ENCODE data around the gene GCLM. TPM values are rescaled to one million over a fixed set of nuclear protein-coding genes. Genes with fewer than 3 reads are reported as not detected.

GCLM gene
- total and polyA plus RNA-seq, 9 donors: 4.5 to 9.9 (median 7.6) TPM

DNA sequence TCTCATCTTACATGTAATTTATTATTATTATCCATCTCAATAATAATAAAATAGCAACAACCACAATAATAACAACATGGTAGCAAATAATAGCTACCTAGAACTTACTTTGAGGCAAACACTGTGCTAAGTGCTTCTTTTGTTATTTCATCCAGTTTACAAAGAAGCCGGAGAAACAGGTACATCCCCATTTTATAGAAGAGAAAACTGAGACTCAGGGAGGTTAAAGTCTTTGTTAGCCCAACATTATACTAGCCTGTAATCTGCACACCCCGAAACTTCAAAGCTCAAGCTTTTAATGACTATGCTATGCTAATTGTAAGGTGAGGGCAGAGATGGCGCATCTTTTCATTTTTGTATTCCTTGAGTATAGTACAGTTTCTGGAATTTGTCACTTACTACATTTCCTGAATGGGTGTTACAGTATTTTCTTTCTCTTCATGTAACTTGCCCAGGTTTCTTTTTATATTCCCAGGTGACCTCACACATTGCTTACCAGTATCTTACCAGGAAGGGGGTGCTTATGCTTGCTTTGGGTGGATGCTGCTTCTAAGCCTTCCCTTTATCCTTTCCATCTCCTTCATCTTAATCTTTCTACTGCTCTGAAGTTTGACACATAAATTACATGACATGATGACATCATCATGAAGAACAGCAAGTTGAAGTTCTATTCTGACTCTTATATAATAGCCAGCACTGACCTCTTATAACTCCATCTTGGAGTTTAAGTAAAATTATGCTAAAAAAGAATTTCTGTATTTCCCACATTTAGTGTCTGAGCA, 8.3 kb downstream of the GCLM start:
- Histone ChIP-seq H3K27ac (ENCODE audit: low read length) (no peak overlapping the region), H3K27me3 (ENCODE audit: control insufficient read depth, insufficient read depth, low read length) (no peaks in the 10 kb centered on the region), H3K4me3 (ENCODE audit: low read length) (no peak overlapping the region), H3K36me3 (ENCODE audit: control insufficient read depth, insufficient read depth, low read length) (peaks cover 3% of the 10 kb centered on the region), H3K4me1 (ENCODE audit: control insufficient read depth, insufficient read depth, low read length) (no peaks in the 10 kb centered on the region), H3K9me3 (replicated peaks; ENCODE audit: control insufficient read depth, low read depth, low read length) (no peaks in the 10 kb centered on the region)
- no CpG with 5 or more reads among the region's 3 CpGs for WGBS (ENCODE audit: insufficient coverage)
- no peak for DNase-seq

DNA sequence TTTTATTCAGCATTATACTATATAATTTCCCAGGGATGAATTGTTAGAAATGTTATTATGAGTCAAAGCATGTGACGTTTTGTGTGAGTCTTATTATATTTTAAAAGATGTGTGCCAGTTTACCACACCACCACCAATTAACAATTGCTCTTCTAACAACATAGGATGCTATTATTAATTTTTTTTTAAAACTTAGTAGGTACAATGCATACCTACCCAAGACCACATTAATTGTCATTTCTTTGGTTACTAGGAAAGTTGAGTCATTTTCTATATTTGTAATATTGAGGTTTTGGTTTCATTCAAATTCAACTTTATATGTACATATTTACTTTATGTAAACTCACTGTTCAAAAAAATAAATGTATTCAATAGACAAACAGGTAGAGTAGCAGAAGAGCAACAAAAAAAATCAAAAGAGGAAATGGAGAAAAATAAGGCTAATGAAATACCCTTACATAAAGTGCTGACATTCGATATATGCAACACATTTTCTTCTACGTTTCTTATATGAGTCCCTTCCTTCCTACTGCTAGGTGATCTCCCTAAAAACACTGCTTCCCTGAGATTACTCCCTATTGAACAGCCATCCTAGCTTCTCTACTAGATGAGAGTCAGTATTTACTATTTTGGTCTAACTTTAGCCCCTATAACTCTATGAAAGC, 9.6 kb downstream of the GCLM start:
- no CpG with 5 or more reads among the region's 3 CpGs for WGBS (ENCODE audit: insufficient coverage)
- Histone ChIP-seq H3K4me1 (ENCODE audit: control insufficient read depth, insufficient read depth, low read length) (no peaks in the 10 kb centered on the region), H3K36me3 (ENCODE audit: control insufficient read depth, insufficient read depth, low read length) (peaks cover 3% of the 10 kb centered on the region), H3K27ac (ENCODE audit: low read length) (no peak overlapping the region), H3K9me3 (replicated peaks; ENCODE audit: control insufficient read depth, low read depth, low read length) (no peaks in the 10 kb centered on the region), H3K27me3 (ENCODE audit: control insufficient read depth, insufficient read depth, low read length) (no peaks in the 10 kb centered on the region), H3K4me3 (ENCODE audit: low read length) (no peak overlapping the region)
- no peak for DNase-seq

DNA sequence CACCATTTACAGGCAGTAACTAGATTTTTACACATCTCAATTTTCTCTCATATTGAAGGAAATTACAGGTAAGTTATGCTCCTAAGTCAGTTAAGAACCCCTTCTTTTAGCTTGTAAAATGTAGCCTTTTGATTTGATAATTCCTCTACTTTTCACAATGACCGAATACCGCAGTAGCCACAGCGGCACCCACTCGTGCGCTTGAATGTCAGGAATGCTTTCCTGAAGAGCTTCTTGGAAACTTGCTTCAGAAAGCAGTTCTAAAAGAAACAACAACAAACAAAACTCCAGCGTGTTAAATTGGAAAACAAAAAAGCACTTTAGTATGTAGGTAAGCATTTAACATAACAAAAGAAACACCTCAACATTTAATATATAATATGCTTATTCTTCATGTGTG, 20.3 kb downstream of the GCLM start:
- peaks cover 2% of the 10 kb centered on the region for H3K36me3 ChIP-seq (ENCODE audit: control insufficient read depth, insufficient read depth, low read length)
- WGBS (ENCODE audit: insufficient coverage): 71% methylated on average over 5 of the region's 6 CpGs
- no peak overlapping the region for H3K27ac ChIP-seq (ENCODE audit: low read length)

DNA sequence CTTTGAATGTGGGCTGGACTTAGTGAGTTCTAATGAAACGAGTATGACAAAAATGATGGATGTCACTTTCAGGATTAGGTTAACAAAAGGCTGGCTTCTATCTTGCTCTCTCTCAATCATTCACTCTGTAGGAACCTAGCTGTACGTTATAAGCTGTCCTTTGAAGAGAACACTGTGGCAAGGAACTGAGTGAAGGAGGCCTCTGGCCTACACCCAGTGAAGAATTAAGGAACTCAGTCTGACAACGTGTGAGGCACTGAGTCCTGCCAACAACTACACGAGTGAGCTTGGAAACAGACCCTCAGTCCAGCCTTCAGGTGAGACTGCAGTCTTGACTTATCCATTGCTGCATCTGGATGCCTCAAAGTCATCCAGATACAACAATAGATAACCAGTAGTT, 27.0 kb downstream of the GCLM start:
- WGBS (ENCODE audit: insufficient coverage): 70% methylated on average over 4 of the region's 4 CpGs
- Histone ChIP-seq H3K27me3 (ENCODE audit: control insufficient read depth, insufficient read depth, low read length) (no peaks in the 10 kb centered on the region), H3K27ac (ENCODE audit: low read length) (no peak overlapping the region), H3K36me3 (ENCODE audit: control insufficient read depth, insufficient read depth, low read length) (peaks cover 4% of the 10 kb centered on the region), H3K4me1 (ENCODE audit: control insufficient read depth, insufficient read depth, low read length) (no peaks in the 10 kb centered on the region), H3K9me3 (replicated peaks; ENCODE audit: control insufficient read depth, low read depth, low read length) (no peaks in the 10 kb centered on the region), H3K4me3 (ENCODE audit: low read length) (no peak overlapping the region)
- no peak for DNase-seq

More for the DNA sequence above, 20.3 kb downstream of the GCLM start:
- DNase-seq: no peak
- no peaks in the 10 kb centered on the region for H3K27me3 ChIP-seq (ENCODE audit: control insufficient read depth, insufficient read depth, low read length)
- H3K4me3 ChIP-seq (ENCODE audit: low read length): no peak overlapping the region
- H3K9me3 ChIP-seq (replicated peaks; ENCODE audit: control insufficient read depth, low read depth, low read length): no peaks in the 10 kb centered on the region
- H3K4me1 ChIP-seq (ENCODE audit: control insufficient read depth, insufficient read depth, low read length): no peaks in the 10 kb centered on the region

DNA sequence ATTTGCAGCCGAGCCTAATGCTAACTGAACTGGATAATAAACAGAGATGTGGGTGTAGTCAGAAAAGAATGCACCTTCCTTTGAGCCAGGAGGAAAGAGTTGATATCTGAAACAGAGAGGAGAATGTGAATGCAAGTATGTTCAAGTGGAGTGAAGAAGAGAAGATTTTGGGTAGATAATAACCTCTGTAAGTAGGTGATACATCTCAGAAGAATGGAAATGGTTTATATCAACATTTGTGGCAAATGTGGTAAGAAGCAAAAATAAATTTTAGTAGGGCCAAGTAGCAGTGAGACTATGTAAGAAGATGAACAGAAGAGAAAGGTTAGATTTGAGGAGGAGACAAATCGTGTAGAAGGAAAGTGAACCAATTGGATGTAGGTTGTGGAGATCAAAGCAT, 28.5 kb downstream of the GCLM start:
- H3K9me3 ChIP-seq (replicated peaks; ENCODE audit: control insufficient read depth, low read depth, low read length): no peaks in the 10 kb centered on the region
- peaks cover 18% of the 10 kb centered on the region for H3K36me3 ChIP-seq (ENCODE audit: control insufficient read depth, insufficient read depth, low read length)
- no peaks in the 10 kb centered on the region for H3K4me1 ChIP-seq (ENCODE audit: control insufficient read depth, insufficient read depth, low read length)
- no peak overlapping the region for H3K4me3 ChIP-seq (ENCODE audit: low read length)
- H3K27me3 ChIP-seq (ENCODE audit: control insufficient read depth, insufficient read depth, low read length): no peaks in the 10 kb centered on the region
- no peak for DNase-seq
- 80% methylated on average over 1 of the region's 2 CpGs for whole genome bisulfite sequencing (ENCODE audit: insufficient coverage)
- no peak overlapping the region for H3K27ac ChIP-seq (ENCODE audit: low read length)

DNA sequence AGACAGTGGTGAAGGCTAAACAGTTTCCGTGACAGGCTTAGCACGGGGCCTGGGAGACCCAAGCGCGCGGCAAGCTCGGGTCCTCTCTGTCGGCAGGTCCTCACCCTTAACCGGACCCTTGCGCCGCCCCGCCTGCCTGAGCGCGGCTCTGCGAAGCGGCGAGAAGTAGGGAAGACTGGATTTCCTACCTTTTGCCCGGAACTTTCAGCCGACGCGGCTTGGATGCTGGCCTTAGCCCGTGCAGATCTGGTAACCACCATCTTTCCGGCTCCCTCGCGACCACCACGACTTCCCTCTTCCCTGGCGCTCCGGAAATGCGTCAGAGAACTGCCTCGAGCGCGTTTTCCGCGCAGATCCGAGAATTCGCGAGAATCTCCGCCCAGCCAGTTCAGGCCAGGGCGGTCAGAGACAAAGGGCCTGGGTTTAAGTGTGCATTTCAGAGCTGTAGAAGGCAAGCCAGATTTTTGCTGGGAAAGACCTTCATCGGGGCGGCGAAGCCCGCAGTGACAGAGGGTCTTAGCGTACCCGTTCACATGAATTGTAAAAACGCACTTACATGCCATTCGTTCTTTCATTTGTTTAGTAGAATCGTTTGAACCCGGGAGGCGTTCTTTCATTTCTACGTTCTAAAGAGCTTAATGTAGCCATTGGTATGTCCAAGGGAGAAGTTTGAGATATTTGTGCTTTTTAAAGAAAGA, 30.2 kb downstream of the GCLM start, which contains the start of gene DNTTIP2:
Gene DNTTIP2, minus strand, starts transcription at position 318 of the 698 bp plus-strand sequence. Its CDS starts 58 bp downstream, at position 260.
- peak; percentile 99 for DNase-seq
- Histone ChIP-seq H3K27ac (ENCODE audit: low read length) (peak within 1 kb of the TSS; percentile 94), H3K4me3 (ENCODE audit: low read length) (peak within 1 kb of the TSS; percentile 89), H3K9me3 (replicated peaks; ENCODE audit: control insufficient read depth, low read depth, low read length) (no peaks in the 10 kb centered on the region), H3K36me3 (ENCODE audit: control insufficient read depth, insufficient read depth, low read length) (peaks cover 28% of the 10 kb centered on the region), H3K27me3 (ENCODE audit: control insufficient read depth, insufficient read depth, low read length) (no peaks in the 10 kb centered on the region), H3K4me1 (ENCODE audit: control insufficient read depth, insufficient read depth, low read length) (no peaks in the 10 kb centered on the region)
- WGBS (ENCODE audit: insufficient coverage): 0% methylated on average over 38 of the region's 50 CpGs

DNA sequence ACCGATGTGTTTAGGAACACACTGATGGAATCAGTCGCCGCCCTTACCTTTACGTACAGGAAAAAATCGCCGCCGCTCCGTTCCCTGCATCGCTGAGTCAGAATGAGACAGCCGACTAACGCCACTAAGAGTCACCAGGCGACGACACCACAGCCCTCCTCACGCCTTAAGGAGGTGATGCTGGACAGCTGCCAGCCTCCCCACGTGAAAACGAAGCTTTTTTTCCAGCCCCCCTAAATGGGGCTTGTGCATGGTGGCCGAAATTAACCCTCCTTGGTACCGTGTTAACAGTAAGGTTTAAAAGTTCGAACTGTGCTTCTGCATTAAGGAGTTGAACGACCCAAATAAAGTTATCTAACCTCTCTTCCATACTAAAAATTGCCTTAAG, 30.7 kb downstream of the GCLM start:
- H3K4me1 ChIP-seq (ENCODE audit: control insufficient read depth, insufficient read depth, low read length): no peaks in the 10 kb centered on the region
- 2% methylated on average over 12 of the region's 20 CpGs for WGBS (ENCODE audit: insufficient coverage)
- peak; percentile 25 for DNase-seq
- H3K27ac ChIP-seq (ENCODE audit: low read length): peak overlapping the region; percentile 94
- peaks cover 30% of the 10 kb centered on the region for H3K36me3 ChIP-seq (ENCODE audit: control insufficient read depth, insufficient read depth, low read length)
- no peaks in the 10 kb centered on the region for H3K9me3 ChIP-seq (replicated peaks; ENCODE audit: control insufficient read depth, low read depth, low read length)
- no peaks in the 10 kb centered on the region for H3K27me3 ChIP-seq (ENCODE audit: control insufficient read depth, insufficient read depth, low read length)
- peak overlapping the region; percentile 89 for H3K4me3 ChIP-seq (ENCODE audit: low read length)

DNA sequence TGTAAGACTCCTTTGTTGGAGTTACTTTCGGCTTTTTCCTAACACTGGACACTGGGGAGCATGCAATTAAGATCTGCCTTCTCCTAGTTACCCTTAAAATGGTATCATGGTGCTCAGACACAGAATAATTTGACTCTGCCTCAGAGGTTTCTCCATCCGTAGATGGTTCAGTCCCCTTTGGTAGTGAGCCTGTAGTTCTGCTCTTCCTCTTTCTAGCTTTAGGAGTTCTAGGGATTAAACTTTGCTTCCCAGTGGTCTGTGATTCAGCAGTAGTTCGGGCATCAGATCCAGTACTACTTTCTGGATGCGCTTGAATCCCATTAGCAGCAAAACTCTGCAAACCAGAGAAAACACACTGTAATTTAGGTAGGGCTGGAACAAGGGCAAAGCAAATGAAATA, 31.7 kb downstream of the GCLM start:
- H3K4me1 ChIP-seq (ENCODE audit: control insufficient read depth, insufficient read depth, low read length): no peaks in the 10 kb centered on the region
- 83% methylated on average over 2 of the region's 4 CpGs for WGBS (ENCODE audit: insufficient coverage)
- no peaks in the 10 kb centered on the region for H3K27me3 ChIP-seq (ENCODE audit: control insufficient read depth, insufficient read depth, low read length)
- H3K36me3 ChIP-seq (ENCODE audit: control insufficient read depth, insufficient read depth, low read length): peaks cover 32% of the 10 kb centered on the region
- H3K9me3 ChIP-seq (replicated peaks; ENCODE audit: control insufficient read depth, low read depth, low read length): no peaks in the 10 kb centered on the region
- DNase-seq: no peak
- H3K4me3 ChIP-seq (ENCODE audit: low read length): no peak overlapping the region
- no peak overlapping the region for H3K27ac ChIP-seq (ENCODE audit: low read length)

DNA sequence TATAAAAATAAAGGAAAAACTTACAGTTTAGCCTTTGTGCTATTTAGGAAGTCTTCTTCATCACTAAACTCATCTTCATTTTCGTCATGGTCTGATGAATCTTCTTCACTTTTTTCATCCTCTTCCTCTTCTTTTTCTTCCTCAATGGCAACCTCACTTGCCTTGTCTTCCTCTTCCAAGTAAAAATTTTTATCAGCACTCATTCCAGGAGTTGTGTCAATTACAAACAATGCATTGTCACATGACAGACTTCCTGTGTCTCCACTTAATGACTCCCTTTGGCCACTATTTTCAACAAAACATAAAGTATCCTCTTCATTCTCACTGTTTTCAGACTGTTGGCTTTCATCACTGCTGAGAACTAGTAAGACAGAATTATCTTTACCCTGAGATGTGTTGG, 33.0 kb downstream of the GCLM start:
- Histone ChIP-seq H3K27ac (ENCODE audit: low read length) (no peak overlapping the region), H3K36me3 (ENCODE audit: control insufficient read depth, insufficient read depth, low read length) (peaks cover 35% of the 10 kb centered on the region), H3K4me1 (ENCODE audit: control insufficient read depth, insufficient read depth, low read length) (no peaks in the 10 kb centered on the region), H3K4me3 (ENCODE audit: low read length) (no peak overlapping the region), H3K9me3 (replicated peaks; ENCODE audit: control insufficient read depth, low read depth, low read length) (no peaks in the 10 kb centered on the region), H3K27me3 (ENCODE audit: control insufficient read depth, insufficient read depth, low read length) (no peaks in the 10 kb centered on the region)
- WGBS (ENCODE audit: insufficient coverage): 88% methylated on average over 1 of the region's 1 CpG
- no peak for DNase-seq

DNA sequence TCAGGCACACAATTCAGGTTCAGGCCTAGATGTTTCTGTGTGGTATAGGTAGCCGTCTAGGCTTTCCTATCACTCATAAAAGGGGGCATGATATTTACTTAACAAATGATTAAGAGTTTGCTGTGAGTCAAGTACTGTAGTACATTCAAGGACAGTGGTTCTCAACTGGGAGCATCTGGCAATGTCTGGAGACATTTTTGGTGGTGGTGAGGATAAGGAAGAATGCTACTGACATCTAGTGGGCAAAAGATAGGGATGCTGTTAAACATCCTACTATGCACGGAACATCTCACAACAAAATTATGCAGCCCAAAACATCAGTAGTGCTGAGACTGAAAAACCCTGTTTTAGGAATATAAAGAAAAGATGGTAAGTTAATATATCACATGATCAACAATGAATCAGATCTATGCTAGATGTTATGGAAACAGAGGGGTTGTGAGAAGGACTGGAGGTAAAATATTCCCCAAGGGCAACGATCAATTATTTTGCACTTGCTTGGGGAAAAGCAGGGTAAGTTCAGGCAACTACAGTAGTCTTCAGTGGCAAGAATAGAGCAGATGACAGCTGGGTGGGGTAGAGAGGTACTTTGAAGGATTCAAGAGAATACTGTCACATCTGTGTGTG, 35.1 kb downstream of the GCLM start:
- Histone ChIP-seq H3K4me1 (ENCODE audit: control insufficient read depth, insufficient read depth, low read length) (no peaks in the 10 kb centered on the region), H3K4me3 (ENCODE audit: low read length) (no peak overlapping the region), H3K27ac (ENCODE audit: low read length) (no peak overlapping the region), H3K9me3 (replicated peaks; ENCODE audit: control insufficient read depth, low read depth, low read length) (no peaks in the 10 kb centered on the region), H3K36me3 (ENCODE audit: control insufficient read depth, insufficient read depth, low read length) (peaks cover 44% of the 10 kb centered on the region), H3K27me3 (ENCODE audit: control insufficient read depth, insufficient read depth, low read length) (no peaks in the 10 kb centered on the region)
- DNase-seq: peak; percentile 37
- 85% methylated on average over 1 of the region's 3 CpGs for WGBS (ENCODE audit: insufficient coverage)

All from muscle of leg (tissue), 11 donors.